ENCODE data around the gene NOL4L. TPM values are rescaled to one million over a fixed set of nuclear protein-coding genes. Genes with fewer than 3 reads are reported as not detected.

NOL4L gene
- total and polyA plus RNA-seq, 2 donors (not counting 3 experiments of a cell fraction or from before 2014, with no cell fraction given), result 55.2 to 79.6 TPM

DNA sequence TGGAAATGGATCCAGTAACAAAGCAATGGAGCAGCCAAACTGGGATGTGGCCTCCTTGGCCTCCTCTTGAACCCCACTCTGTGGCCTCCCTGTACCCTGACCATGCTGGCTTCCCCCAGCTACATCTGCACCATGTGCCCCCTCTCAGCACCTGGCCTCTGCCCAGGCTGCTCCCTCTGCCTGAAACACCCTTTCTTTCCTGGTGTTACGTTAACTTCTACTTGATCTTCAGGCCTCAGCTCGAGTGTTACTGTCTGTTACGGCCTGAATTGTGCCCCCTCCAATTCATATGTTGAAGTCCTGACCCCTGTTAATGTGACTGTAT, 30.2 kb downstream of the NOL4L start:
- no TSS peak for BruUV-seq (replicated peaks)
- CTCF ChIA-PET, result interaction anchor here (0.9 to 1.3 kb wide), 5 partner anchors 11 to 35 kb away, joined by 3 read pairs; no protein-coding TSS in a partner anchor
- DNase-seq (ENCODE audit: low read depth, low spot score) (no peak), FAIRE-seq (no peak)
- no peak overlapping the region for H3K4me2 ChIP-seq (ENCODE audit: insufficient read depth, low read length)
- no peaks in the 10 kb centered on the region for H3K27me3 ChIP-seq (ENCODE audit: control insufficient read depth in 2 of 2, insufficient read depth in 2 of 2, low read length in 2 of 2)
- H3K27ac ChIP-seq (ENCODE audit: insufficient read depth, low read depth, low read length), result no peak overlapping the region
- peaks cover 5% of the 10 kb centered on the region for H3K4me1 ChIP-seq (ENCODE audit: control insufficient read depth, extremely low read depth, insufficient read depth, low read length)
- POLR2A ChIA-PET, result no interaction called here
- H3K4me3 ChIP-seq (replicated peaks in 1 of 3; ENCODE audit: insufficient read depth in 1 of 3, low read depth in 1 of 3, low read length in 3 of 3), result no peak overlapping the region
- intact Hi-C loops (cut with micrococcal nuclease) (no loop called here), dilution Hi-C loops (cut with MboI; ENCODE audit: extremely low pct_ligation_motif_present, low sequenced_read_pairs) (no loop called here)
- no peaks in the 10 kb centered on the region for H4K20me1 ChIP-seq (replicated peaks; ENCODE audit: control insufficient read depth, extremely low read depth, insufficient read depth, low read length)
- H2AFZ ChIP-seq (ENCODE audit: low read depth, low read length), result no peak overlapping the region
- TF ChIP-seq POLR2A (IDR thresholded peaks at IDR 0.05; ENCODE audit: low read depth, low read length) (no peak), MYC (IDR thresholded peaks at IDR 0.05; ENCODE audit: low read depth, low read length) (no peak), FOS (IDR thresholded peaks at IDR 0.05; ENCODE audit: borderline replicate concordance, insufficient read depth, low read length) (no peak), POLR2AphosphoS5 (IDR thresholded peaks at IDR 0.05; ENCODE audit: insufficient read depth, low read depth, low read length) (no peak), GATA2 (IDR thresholded peaks at IDR 0.05; ENCODE audit: insufficient read depth, insufficient read length, low read depth, low read length) (no peak), EZH2 (IDR thresholded peaks at IDR 0.05; ENCODE audit: borderline replicate concordance, low read depth, low read length, severe bottlenecking) (no peak), JUN (IDR thresholded peaks at IDR 0.05; ENCODE audit: borderline replicate concordance, insufficient read depth, insufficient read length, low read depth) (no peak)
- TF ChIP-seq, protein P1, sequence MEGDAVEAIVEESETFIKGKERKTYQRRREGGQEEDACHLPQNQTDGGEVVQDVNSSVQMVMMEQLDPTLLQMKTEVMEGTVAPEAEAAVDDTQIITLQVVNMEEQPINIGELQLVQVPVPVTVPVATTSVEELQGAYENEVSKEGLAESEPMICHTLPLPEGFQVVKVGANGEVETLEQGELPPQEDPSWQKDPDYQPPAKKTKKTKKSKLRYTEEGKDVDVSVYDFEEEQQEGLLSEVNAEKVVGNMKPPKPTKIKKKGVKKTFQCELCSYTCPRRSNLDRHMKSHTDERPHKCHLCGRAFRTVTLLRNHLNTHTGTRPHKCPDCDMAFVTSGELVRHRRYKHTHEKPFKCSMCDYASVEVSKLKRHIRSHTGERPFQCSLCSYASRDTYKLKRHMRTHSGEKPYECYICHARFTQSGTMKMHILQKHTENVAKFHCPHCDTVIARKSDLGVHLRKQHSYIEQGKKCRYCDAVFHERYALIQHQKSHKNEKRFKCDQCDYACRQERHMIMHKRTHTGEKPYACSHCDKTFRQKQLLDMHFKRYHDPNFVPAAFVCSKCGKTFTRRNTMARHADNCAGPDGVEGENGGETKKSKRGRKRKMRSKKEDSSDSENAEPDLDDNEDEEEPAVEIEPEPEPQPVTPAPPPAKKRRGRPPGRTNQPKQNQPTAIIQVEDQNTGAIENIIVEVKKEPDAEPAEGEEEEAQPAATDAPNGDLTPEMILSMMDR (IDR thresholded peaks at IDR 0.05; ENCODE audit: extremely low read depth in 1 of 2, insufficient read depth in 1 of 2, low read depth in 1 of 2, low read length in 2 of 2), result no peak
- TF ChIP-seq, protein P2, sequence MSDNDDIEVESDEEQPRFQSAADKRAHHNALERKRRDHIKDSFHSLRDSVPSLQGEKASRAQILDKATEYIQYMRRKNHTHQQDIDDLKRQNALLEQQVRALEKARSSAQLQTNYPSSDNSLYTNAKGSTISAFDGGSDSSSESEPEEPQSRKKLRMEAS (IDR thresholded peaks at IDR 0.05; ENCODE audit: insufficient read depth, insufficient read length), result no peak
- H3K79me2 ChIP-seq (ENCODE audit: control insufficient read depth, insufficient read depth, low read length), result no peaks in the 10 kb centered on the region
- no peaks in the 10 kb centered on the region for H3K9me3 ChIP-seq (replicated peaks; ENCODE audit: control insufficient read depth, insufficient read depth, low read length)
- H3K9me1 ChIP-seq (replicated peaks; ENCODE audit: control insufficient read depth, extremely low read depth, insufficient read depth, low read length), result no peaks in the 10 kb centered on the region
- no peaks in the 10 kb centered on the region for H3K36me3 ChIP-seq (ENCODE audit: control insufficient read depth in 2 of 2, extremely low read depth in 1 of 2, insufficient read depth in 2 of 2, low read length in 2 of 2)
- no peak overlapping the region for H3K9ac ChIP-seq (replicated peaks; ENCODE audit: extremely low read depth, insufficient read depth, low read length)

All from endothelial cell of umbilical vein (primary cell).